Parathyroid adenoma (tissue), 2 donors: ENCODE measurements around the gene CLDN34.
A peak's percentile ranks its signal among the peaks of the same experiment; 100 is the strongest.

Experiments used
- H2AFZ ChIP-seq: fragments of 300-600 bp; sonication (generic); one replicate; pipeline ENCODE4 v1.7.0; 2017; ENCODE audit warnings: antibody characterized with exemption, mild to moderate bottlenecking
- H3K27ac ChIP-seq: fragments of 300-600 bp; sonication (generic); one replicate; pipeline ENCODE4 v1.7.0; 2017
- H3K27me3 ChIP-seq: fragments of 300-600 bp; sonication (generic); one replicate; pipeline ENCODE4 v1.7.0; 2017; ENCODE audit warnings: low read length; ENCODE audit not compliant: control insufficient read depth, insufficient read depth
- H3K36me3 ChIP-seq: fragments of 300-600 bp; sonication (generic); one replicate; pipeline ENCODE4 v1.7.0; 2017; ENCODE audit warnings: low read length; ENCODE audit not compliant: control insufficient read depth, insufficient read depth
- H3K4me1 ChIP-seq: fragments of 300-600 bp; sonication (generic); one replicate; pipeline ENCODE4 v1.7.0; 2017; ENCODE audit warnings: control low read depth
- H3K4me2 ChIP-seq: fragments of 300-600 bp; sonication (generic); one replicate; pipeline ENCODE4 v1.7.0; 2017; ENCODE audit warnings: low read length
- H3K4me3 ChIP-seq: fragments of 300-600 bp; sonication (generic); one replicate; pipeline ENCODE4 v1.7.0; 2017; ENCODE audit warnings: low read depth, low read length
- H3K79me2 ChIP-seq: fragments of 300-600 bp; sonication (generic); one replicate; pipeline ENCODE4 v1.7.0; 2017; ENCODE audit warnings: control low read depth
- H3K9ac ChIP-seq: fragments of 300-600 bp; sonication (generic); one replicate; pipeline ENCODE4 v1.7.0; 2017; ENCODE audit warnings: mild to moderate bottlenecking
- H3K9me3 ChIP-seq: fragments of 300-600 bp; sonication (generic); one replicate; pipeline ENCODE4 v1.7.0; 2017; ENCODE audit warnings: low read length; ENCODE audit not compliant: control insufficient read depth
- CTCF ChIP-seq: fragments of 300-600 bp; sonication (generic); IDR thresholded peaks from one replicate; pipeline ENCODE4 v1.7.0; 2017; ENCODE audit warnings: antibody characterized with exemption, mild to moderate bottlenecking
- donor health status: primary hyperparathyroidism.

Gene CLDN34

DNA sequence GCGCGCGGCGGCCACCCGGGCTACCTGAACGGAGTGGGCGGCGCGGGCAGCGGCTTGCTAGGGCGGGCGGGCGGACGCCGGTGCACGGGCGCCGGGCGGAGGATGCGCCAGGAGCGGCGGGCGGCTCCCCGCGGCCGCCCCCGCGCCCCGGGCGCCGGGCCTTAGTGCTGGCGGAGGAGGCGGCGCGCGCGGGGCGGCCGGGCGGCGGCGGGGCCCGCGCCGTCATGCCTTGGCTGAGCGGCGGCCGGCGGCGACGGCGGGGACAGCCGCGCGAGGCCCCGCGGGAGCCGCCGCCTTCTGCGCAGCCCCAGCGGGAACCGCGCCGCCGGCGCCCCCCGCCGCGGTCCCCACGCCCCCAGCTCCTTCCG is 48.2 kb downstream of the CLDN34 start:
- H3K27ac ChIP-seq: no peak overlapping the region
- H3K4me3 ChIP-seq: no peak overlapping the region
- H2AFZ ChIP-seq: no peak overlapping the region
- H3K36me3 ChIP-seq: no peaks in the 10 kb centered on the region
- H3K79me2 ChIP-seq: no peaks in the 10 kb centered on the region
- H3K9me3 ChIP-seq: no peaks in the 10 kb centered on the region
- H3K9ac ChIP-seq: no peak overlapping the region
- TF ChIP-seq CTCF: no peak
- no peak overlapping the region for H3K4me2 ChIP-seq
- H3K27me3 ChIP-seq: no peaks in the 10 kb centered on the region
- H3K4me1 ChIP-seq: no peaks in the 10 kb centered on the region

DNA sequence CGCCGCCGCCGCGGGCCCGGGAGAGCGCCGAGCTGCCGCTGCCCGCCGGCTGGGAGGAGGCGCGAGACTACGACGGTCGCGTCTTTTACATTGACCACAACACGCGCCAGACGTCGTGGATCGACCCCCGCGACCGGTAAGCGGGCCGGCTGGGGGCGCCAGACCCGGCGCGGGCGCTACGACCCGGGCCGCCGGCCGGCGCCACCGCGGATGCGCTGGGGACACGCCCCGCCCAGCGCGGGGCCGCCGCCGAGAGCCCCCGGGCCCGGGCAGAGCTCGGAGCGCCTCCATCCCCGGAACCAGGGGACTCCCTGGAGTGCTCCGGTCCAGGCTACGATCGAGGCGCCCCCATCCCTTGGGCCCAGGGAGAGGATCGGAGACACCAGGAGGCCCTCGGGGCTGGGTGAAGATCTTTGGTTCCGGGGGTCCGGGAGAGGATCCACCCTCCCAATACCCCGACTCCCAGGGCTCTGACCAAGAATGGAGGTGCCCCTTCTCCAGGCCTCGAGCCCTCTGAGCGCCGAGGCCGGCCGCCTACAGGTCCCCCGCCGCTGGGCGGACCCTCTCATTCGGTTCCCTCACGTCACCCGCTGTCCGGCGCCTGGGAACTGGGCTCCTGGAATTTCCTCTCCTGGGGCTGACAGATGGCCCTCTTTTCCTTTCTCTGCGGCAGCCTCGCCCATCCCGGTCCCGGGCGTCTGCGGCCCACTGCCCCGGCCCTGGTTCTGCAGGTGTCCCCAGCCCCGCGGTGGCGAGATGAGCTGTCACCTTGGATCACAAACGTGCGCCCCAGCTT is 48.8 kb downstream of the CLDN34 start:
- Histone ChIP-seq H3K36me3 (no peaks in the 10 kb centered on the region), H3K27me3 (no peaks in the 10 kb centered on the region), H3K4me2 (peak overlapping the region; percentile 26), H3K27ac (peak overlapping the region; percentile 53), H3K9me3 (no peaks in the 10 kb centered on the region), H3K4me1 (no peaks in the 10 kb centered on the region), H3K79me2 (no peaks in the 10 kb centered on the region), H2AFZ (peak overlapping the region; percentile 60), H3K4me3 (peak overlapping the region; percentile 33), H3K9ac (no peak overlapping the region)
- TF ChIP-seq CTCF: no peak

DNA sequence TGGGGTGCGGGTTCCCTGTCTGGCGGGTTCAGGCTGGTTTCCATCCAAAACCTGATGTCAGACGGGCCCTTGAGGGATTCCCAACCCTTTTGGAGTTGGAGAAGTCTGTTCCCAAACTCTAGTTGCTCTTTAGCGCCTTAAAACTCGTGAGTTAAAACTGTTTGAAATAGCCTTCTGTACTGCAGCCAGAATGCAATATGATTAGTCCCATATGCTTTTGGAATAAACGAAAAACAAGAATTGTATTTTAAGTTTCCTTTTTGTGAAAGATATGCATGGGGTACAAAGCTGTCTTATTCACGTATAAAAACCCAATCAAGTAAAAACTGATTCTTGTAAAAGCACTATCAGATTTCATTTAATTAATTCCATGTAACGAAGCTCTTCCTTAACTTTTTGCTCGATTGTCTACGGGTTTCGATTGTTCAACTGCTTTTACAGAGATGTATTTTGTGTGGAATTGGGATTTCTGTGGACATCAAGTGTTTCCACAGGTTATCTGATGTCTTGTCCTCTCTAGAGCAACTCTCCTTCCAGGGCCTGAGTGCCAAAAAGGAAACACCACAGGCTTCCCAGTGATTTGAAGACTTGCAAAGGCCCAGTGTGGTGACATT is 49.5 kb downstream of the CLDN34 start:
- no peaks in the 10 kb centered on the region for H3K36me3 ChIP-seq
- peak overlapping the region; percentile 26 for H3K4me2 ChIP-seq
- no peak for TF ChIP-seq CTCF
- no peaks in the 10 kb centered on the region for H3K79me2 ChIP-seq
- no peak overlapping the region for H3K9ac ChIP-seq
- H3K27ac ChIP-seq: peak overlapping the region; percentile 53
- H3K4me1 ChIP-seq: no peaks in the 10 kb centered on the region
- H3K27me3 ChIP-seq: no peaks in the 10 kb centered on the region
- no peak overlapping the region for H2AFZ ChIP-seq
- H3K9me3 ChIP-seq: no peaks in the 10 kb centered on the region
- H3K4me3 ChIP-seq: peak overlapping the region; percentile 33

DNA sequence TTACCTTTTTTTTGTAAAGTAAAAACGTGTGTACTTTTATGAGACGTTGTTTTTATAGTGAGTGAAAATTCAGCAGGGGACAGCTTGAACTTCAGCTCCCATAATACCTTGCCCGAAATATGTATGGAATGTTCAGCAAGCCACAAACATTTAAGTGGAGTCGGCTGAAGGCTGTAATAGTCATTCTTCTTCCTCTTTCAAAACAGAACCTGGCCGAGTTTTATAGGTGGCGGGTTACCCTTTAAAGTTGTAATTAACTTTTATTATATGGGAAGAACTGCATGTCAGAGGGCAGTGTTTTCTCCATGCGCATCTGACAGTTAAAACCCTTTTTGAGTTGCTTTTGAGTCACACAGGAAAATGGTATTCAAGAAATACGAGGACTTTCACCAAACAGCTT is 50.7 kb downstream of the CLDN34 start:
- TF ChIP-seq CTCF: no peak
- no peaks in the 10 kb centered on the region for H3K4me1 ChIP-seq
- H3K79me2 ChIP-seq: peaks cover 3% of the 10 kb centered on the region
- no peaks in the 10 kb centered on the region for H3K9me3 ChIP-seq
- no peak overlapping the region for H2AFZ ChIP-seq
- no peaks in the 10 kb centered on the region for H3K27me3 ChIP-seq
- peak overlapping the region; percentile 5 for H3K4me3 ChIP-seq
- no peaks in the 10 kb centered on the region for H3K36me3 ChIP-seq
- H3K27ac ChIP-seq: no peak overlapping the region
- H3K9ac ChIP-seq: no peak overlapping the region
- H3K4me2 ChIP-seq: no peak overlapping the region
